HCT116 (cell line): Measurements from ENCODE around the gene STX5. TPM values are rescaled to one million over a fixed set of nuclear protein-coding genes. Genes with fewer than 3 reads are reported as not detected.
A peak's percentile ranks its signal among the peaks of the same experiment; 100 is the strongest.

Experiments
- ATAC-seq: fragments of 200-7000 bp; cut with Tn5 transposase; 2 replicates; pipeline ENCODE4 v1.9.1; 2020; ENCODE audit warnings: mild to moderate bottlenecking, moderate library complexity
- BruUV-seq: library from RNA; stranded (reverse); fragments of 400-500 nt; replicated peaks from 2 replicates; lab custom pipeline; 2021; lab: Mats Ljungman, UMichigan
- CTCF ChIA-PET: fragments of 300-600 bp; sonication (Branson Sonifier 250); formaldehyde crosslinking; loops from one replicate; lab custom pipeline; 2021; ENCODE audit warnings: antibody characterized with exemption; lab: Charles Lee
- POLR2A ChIA-PET: fragments of 300-600, 350-600 bp; sonication (Branson Sonifier 250); formaldehyde crosslinking; loops from one replicate; lab custom pipeline; 2021; ENCODE audit warnings: antibody characterized with exemption; lab: Charles Lee
- RAD21 ChIA-PET, 2 experiments: fragments of 300-600 bp; sonication (Branson Sonifier 250); formaldehyde crosslinking; loops; one replicate each; lab custom pipeline; 2023; ENCODE audit warnings: low total read pairs in 2 of 2; ENCODE audit not compliant: uncharacterized antibody in 2 of 2, unreplicated experiment in 2 of 2, low non-redundant PET in 1 of 2; lab: Charles Lee
- DNase-seq: peaks from one replicate; pipeline ENCODE4 v3.0.0-alpha.2; 2010; ENCODE audit warnings: low read depth, low spot score
- H2AFZ ChIP-seq: fragments of 200-600 bp; shearing (Covaris generic), sonication (generic); 2 replicates; pipeline ENCODE4 v1.6.1; 2017; ENCODE audit warnings: low read depth, mixed run types, mixed read lengths, antibody characterized with exemption, low read length; ENCODE audit not compliant: poor library complexity, severe bottlenecking
- H3K27ac ChIP-seq: 2 replicates; pipeline ENCODE4 v1.5.1; 2012; ENCODE audit warnings: low read depth, low read length
- H3K27me3 ChIP-seq: fragments of 200-600 bp; sonication (generic); 2 replicates; pipeline ENCODE4 v1.6.1; 2016; ENCODE audit warnings: mixed run types, low read length, mixed read lengths; ENCODE audit not compliant: insufficient read depth
- H3K36me3 ChIP-seq, 2 experiments: fragments of 200-500 bp in 1 of 2; fragments of 200-600 bp in 1 of 2; sonication (Bioruptor generic) in 1 of 2; sonication (generic) in 1 of 2; 2 replicates each; pipeline versions ENCODE4 v1.5.1 to v1.6.1; 2014 to 2016; ENCODE audit warnings: low read length in 2 of 2, inconsistent platforms in 1 of 2, mixed read lengths in 1 of 2, mixed run types in 1 of 2; ENCODE audit not compliant: insufficient read depth in 2 of 2, control insufficient read depth in 1 of 2
- H3K4me1 ChIP-seq, 2 experiments: fragments of 200-600 bp in 1 of 2; sonication (generic) in 1 of 2; 2 replicates each; pipeline versions ENCODE4 v1.5.1 to v1.6.1; 2012 to 2017; ENCODE audit warnings: low read length in 2 of 2, inconsistent platforms in 1 of 2, mild to moderate bottlenecking in 1 of 2, mixed read lengths in 1 of 2, mixed run types in 1 of 2, moderate library complexity in 1 of 2; ENCODE audit not compliant: insufficient read depth in 2 of 2, control insufficient read depth in 1 of 2
- H3K4me2 ChIP-seq: fragments of 200-600 bp; sonication (generic); 2 replicates; pipeline ENCODE4 v1.6.1; 2017; ENCODE audit warnings: mixed run types, low read length, mixed read lengths
- H3K4me3 ChIP-seq, 2 experiments: fragments of 200-600 bp in 1 of 2; sonication (generic) in 1 of 2; replicated peaks in 1 of 2; 2 replicates each; pipeline ENCODE4 v1.5.1; 2011 to 2016; ENCODE audit warnings: low read length in 2 of 2, control low read depth in 1 of 2, low read depth in 1 of 2, mild to moderate bottlenecking in 1 of 2, mixed read lengths in 1 of 2, mixed run types in 1 of 2
- H3K79me2 ChIP-seq: fragments of 200-600 bp; sonication (generic); 2 replicates; pipeline ENCODE4 v1.6.1; 2017; ENCODE audit warnings: mild to moderate bottlenecking, mixed run types, low read length, moderate library complexity, mixed read lengths; ENCODE audit not compliant: insufficient read depth
- H3K9ac ChIP-seq: fragments of 200-600 bp; sonication (generic); 2 replicates; pipeline ENCODE4 v1.6.1; 2016; ENCODE audit warnings: low read length, mixed read lengths
- H3K9me2 ChIP-seq: fragments of 200-600 bp; sonication (generic), shearing (Covaris generic); 2 replicates; pipeline ENCODE4 v1.6.1; 2017; ENCODE audit warnings: mixed run types, mild to moderate bottlenecking, moderate library complexity; ENCODE audit not compliant: insufficient read depth
- H3K9me3 ChIP-seq, 2 experiments: fragments of 200-500 bp in 1 of 2; fragments of 200-600 bp in 1 of 2; sonication (Bioruptor generic) in 1 of 2; sonication (generic) in 1 of 2; 2 replicates each; pipeline ENCODE4 v1.6.1; 2014 to 2017; ENCODE audit warnings: low read length in 2 of 2, mixed read lengths in 2 of 2, inconsistent platforms in 1 of 2, low read depth in 1 of 2, mild to moderate bottlenecking in 1 of 2, mixed run types in 1 of 2, moderate library complexity in 1 of 2; ENCODE audit not compliant: control insufficient read depth in 1 of 2, insufficient read depth in 1 of 2
- H4K20me1 ChIP-seq: fragments of 200-600 bp; sonication (generic), shearing (Covaris generic); 2 replicates; pipeline ENCODE4 v1.6.1; 2017; ENCODE audit warnings: mixed run types, mild to moderate bottlenecking, moderate library complexity; ENCODE audit not compliant: insufficient read depth
- CBX3 ChIP-seq: IDR thresholded peaks from 2 replicates; pipeline ENCODE4 v1.6.1; 2012; ENCODE audit warnings: low read depth
- CEBPB ChIP-seq: IDR thresholded peaks from 2 replicates; pipeline ENCODE4 v1.6.1; 2012; ENCODE audit warnings: low read depth
- EGR1 ChIP-seq: IDR thresholded peaks from 2 replicates; pipeline ENCODE4 v1.6.1; 2012; ENCODE audit warnings: low read depth
- ELF1 ChIP-seq: IDR thresholded peaks from 2 replicates; pipeline ENCODE4 v1.6.1; 2012; ENCODE audit warnings: low read depth, borderline replicate concordance
- EZH2 ChIP-seq: fragments of 200-600 bp; sonication (generic); IDR thresholded peaks from 2 replicates; pipeline ENCODE4 v1.6.1; 2017; ENCODE audit warnings: antibody characterized with exemption, mixed run types
- FOSL1 ChIP-seq: IDR thresholded peaks from 2 replicates; pipeline ENCODE4 v1.6.1; 2012; ENCODE audit warnings: low read depth
- POLR2A ChIP-seq: IDR thresholded peaks from 2 replicates; pipeline ENCODE4 v1.7.0; 2011; ENCODE audit warnings: borderline replicate concordance; ENCODE audit not compliant: insufficient read depth, insufficient read length; ENCODE audit errors: extremely low read depth
- RAD21 ChIP-seq: IDR thresholded peaks from 2 replicates; pipeline ENCODE4 v1.6.1; 2012; ENCODE audit warnings: low read depth, mild to moderate bottlenecking
- SIN3A ChIP-seq: IDR thresholded peaks from 2 replicates; pipeline ENCODE4 v1.6.1; 2012; ENCODE audit warnings: low read depth
- YY1 ChIP-seq: IDR thresholded peaks from 2 replicates; pipeline ENCODE4 v1.6.1; 2011; ENCODE audit warnings: low read length, low read depth, moderate library complexity, mild to moderate bottlenecking; ENCODE audit not compliant: insufficient replicate concordance; ENCODE audit errors: extremely low read depth
- ZFX ChIP-seq: fragments of 450-650 bp; IDR thresholded peaks from 2 replicates; pipeline ENCODE4 v1.6.1; 2017
- intact Hi-C: fragments of 100-400 bp; cut with micrococcal nuclease; formaldehyde crosslinking; loops from 2 replicates; pipeline ENCODE4 v1.10.0; 2022
- total RNA-seq: library from RNA; stranded (reverse); gene quantifications from one replicate; pipeline ENCODE4 v1.2.1, GENCODE V29; 2021; ENCODE audit not compliant: unreplicated experiment
- TF ChIP-seq, protein P1 (sequence below): IDR thresholded peaks from 2 replicates; pipeline ENCODE4 v1.6.1; 2012
- TF ChIP-seq, protein P2 (sequence below): IDR thresholded peaks from 2 replicates; pipeline ENCODE4 v1.6.1; 2011; ENCODE audit warnings: mild to moderate bottlenecking, low read length, moderate library complexity; ENCODE audit not compliant: insufficient replicate concordance; ENCODE audit errors: extremely low read depth
- TF ChIP-seq, protein P3 (sequence below): IDR thresholded peaks from 2 replicates; pipeline ENCODE4 v1.6.1; 2012; ENCODE audit warnings: low read depth

The STX5 gene
- total RNA-seq, 1 experiment from 2014 or later = 29.5 TPM

DNA sequence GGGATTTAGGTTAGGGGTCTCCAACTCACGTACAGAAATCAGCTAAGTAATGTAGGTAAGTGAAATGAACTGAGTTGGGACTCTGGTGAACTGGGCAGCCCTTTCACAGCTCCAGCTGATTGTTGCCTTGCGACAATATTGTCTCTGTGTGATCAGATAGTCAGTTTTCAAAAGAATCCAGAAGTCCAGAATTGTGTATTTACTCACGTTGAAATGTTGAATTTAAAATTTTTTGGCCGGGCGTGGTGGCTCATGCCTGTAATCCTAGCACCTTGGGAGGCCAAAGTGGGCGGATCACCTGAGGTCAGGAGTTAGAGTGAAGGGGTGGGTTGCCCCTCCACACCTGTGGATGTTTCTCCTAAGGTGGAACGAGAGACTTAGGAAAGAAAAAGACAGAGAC is 26.4 kb upstream of the STX5 start:
- ATAC-seq = no peak
- H3K27ac ChIP-seq = peak overlapping the region; percentile 85; the same call in 1 of the 2 replicates
- no peak for TF ChIP-seq FOSL1
- TF ChIP-seq POLR2A = no peak
- TF ChIP-seq CEBPB = no peak
- TF ChIP-seq RAD21 = no peak
- no peak for TF ChIP-seq SIN3A
- TF ChIP-seq ELF1 = no peak
- TF ChIP-seq, protein P1, sequence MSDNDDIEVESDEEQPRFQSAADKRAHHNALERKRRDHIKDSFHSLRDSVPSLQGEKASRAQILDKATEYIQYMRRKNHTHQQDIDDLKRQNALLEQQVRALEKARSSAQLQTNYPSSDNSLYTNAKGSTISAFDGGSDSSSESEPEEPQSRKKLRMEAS = no peak
- TF ChIP-seq YY1 = no peak
- TF ChIP-seq CBX3 = no peak
- no peak for TF ChIP-seq EZH2
- TF ChIP-seq ZFX = no peak
- ChIA-PET POLR2A (interaction anchor here (3.6 to 9.9 kb wide), 3 partner anchors 14 to 18 kb away, joined by 18 to 343 read pairs (median 30); partner anchors contain the start of gene WDR74), RAD21 (interaction anchor here in 1 of 2 experiments (0.6 kb wide), 1 partner anchor 42 kb away, joined by 4 read pairs; no protein-coding TSS in a partner anchor), CTCF (interaction anchor here (1.0 kb wide), 1 partner anchor 72 kb away, joined by 6 read pairs; no protein-coding TSS in a partner anchor)
- no peaks in the 10 kb centered on the region for H3K9me2 ChIP-seq
- H3K9ac ChIP-seq = peak overlapping the region; percentile 94
- H2AFZ ChIP-seq = no peak overlapping the region
- no peaks in the 10 kb centered on the region for H3K9me3 ChIP-seq
- H3K27me3 ChIP-seq = no peaks in the 10 kb centered on the region
- H3K4me2 ChIP-seq = peak overlapping the region; percentile 92
- H3K4me1 ChIP-seq = peaks cover 37 to 55% of the 10 kb centered on the region in 2 experiments
- peaks cover 19 to 31% of the 10 kb centered on the region in 2 experiments for H3K36me3 ChIP-seq
- peaks cover 96% of the 10 kb centered on the region for H3K79me2 ChIP-seq
- no TSS peak for BruUV-seq
- H4K20me1 ChIP-seq = peaks cover 19% of the 10 kb centered on the region
- intact Hi-C loops = no loop called here
- no peak for DNase-seq
- peak overlapping the region; percentile 74 to 83; a peak in 3 of 4 replicates for H3K4me3 ChIP-seq

DNA sequence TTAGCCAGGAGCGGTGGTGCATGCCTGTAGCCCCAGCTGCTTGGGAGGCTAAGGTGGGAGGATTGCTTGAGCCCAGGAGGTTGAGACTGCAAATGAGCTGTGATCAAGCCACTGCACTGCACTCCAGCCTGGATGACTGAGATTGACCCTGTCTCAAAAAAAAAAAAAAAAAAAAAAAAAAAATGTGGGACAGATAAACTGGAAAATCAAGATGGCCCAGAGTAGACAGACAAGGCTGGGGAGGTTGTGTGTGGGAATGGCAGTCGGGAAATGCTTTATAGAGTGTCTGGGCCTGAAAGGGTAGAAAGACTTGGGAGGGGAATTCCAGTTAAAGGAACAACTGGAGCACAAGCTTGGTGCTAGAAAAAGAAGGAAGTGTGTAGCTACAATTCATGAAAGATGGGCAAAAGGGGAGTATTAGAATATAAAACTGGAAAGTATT is 25.7 kb upstream of the STX5 start:
- H3K9ac ChIP-seq = peak overlapping the region; percentile 94
- RAD21 ChIA-PET = interaction anchor here in 1 of 2 experiments (0.6 kb wide), 1 partner anchor 42 kb away, joined by 4 read pairs; no protein-coding TSS in a partner anchor
- intact Hi-C loops = no loop called here
- H3K9me2 ChIP-seq = no peaks in the 10 kb centered on the region
- peak overlapping the region; percentile 85 for H3K27ac ChIP-seq
- H3K27me3 ChIP-seq = no peaks in the 10 kb centered on the region
- POLR2A ChIA-PET = interaction anchor here (2.0 to 9.9 kb wide), 5 partner anchors 8 to 26 kb away, joined by 5 to 343 read pairs (median 18); partner anchors contain the start of genes STX5 and WDR74
- peak overlapping the region; percentile 74 to 83 for H3K4me3 ChIP-seq
- no peak for DNase-seq
- CTCF ChIA-PET = interaction anchor here (1.0 kb wide), 1 partner anchor 71 kb away, joined by 6 read pairs; no protein-coding TSS in a partner anchor
- peaks cover 25% of the 10 kb centered on the region for H4K20me1 ChIP-seq
- H2AFZ ChIP-seq = no peak overlapping the region
- no peaks in the 10 kb centered on the region for H3K9me3 ChIP-seq
- no TSS peak for BruUV-seq
- peaks cover 25 to 34% of the 10 kb centered on the region in 2 experiments for H3K36me3 ChIP-seq
- peaks cover 42 to 61% of the 10 kb centered on the region in 2 experiments for H3K4me1 ChIP-seq
- no peak for ATAC-seq
- H3K79me2 ChIP-seq = peaks cover 96% of the 10 kb centered on the region
- peak overlapping the region; percentile 92 for H3K4me2 ChIP-seq
- TF ChIP-seq, protein P2, sequence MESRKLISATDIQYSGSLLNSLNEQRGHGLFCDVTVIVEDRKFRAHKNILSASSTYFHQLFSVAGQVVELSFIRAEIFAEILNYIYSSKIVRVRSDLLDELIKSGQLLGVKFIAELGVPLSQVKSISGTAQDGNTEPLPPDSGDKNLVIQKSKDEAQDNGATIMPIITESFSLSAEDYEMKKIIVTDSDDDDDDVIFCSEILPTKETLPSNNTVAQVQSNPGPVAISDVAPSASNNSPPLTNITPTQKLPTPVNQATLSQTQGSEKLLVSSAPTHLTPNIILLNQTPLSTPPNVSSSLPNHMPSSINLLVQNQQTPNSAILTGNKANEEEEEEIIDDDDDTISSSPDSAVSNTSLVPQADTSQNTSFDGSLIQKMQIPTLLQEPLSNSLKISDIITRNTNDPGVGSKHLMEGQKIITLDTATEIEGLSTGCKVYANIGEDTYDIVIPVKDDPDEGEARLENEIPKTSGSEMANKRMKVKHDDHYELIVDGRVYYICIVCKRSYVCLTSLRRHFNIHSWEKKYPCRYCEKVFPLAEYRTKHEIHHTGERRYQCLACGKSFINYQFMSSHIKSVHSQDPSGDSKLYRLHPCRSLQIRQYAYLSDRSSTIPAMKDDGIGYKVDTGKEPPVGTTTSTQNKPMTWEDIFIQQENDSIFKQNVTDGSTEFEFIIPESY = no peak
- TF ChIP-seq CBX3 (no peak), POLR2A (no peak), EGR1 (no peak), CEBPB (no peak)
- TF ChIP-seq, protein P1 = no peak
- TF ChIP-seq, protein P3, sequence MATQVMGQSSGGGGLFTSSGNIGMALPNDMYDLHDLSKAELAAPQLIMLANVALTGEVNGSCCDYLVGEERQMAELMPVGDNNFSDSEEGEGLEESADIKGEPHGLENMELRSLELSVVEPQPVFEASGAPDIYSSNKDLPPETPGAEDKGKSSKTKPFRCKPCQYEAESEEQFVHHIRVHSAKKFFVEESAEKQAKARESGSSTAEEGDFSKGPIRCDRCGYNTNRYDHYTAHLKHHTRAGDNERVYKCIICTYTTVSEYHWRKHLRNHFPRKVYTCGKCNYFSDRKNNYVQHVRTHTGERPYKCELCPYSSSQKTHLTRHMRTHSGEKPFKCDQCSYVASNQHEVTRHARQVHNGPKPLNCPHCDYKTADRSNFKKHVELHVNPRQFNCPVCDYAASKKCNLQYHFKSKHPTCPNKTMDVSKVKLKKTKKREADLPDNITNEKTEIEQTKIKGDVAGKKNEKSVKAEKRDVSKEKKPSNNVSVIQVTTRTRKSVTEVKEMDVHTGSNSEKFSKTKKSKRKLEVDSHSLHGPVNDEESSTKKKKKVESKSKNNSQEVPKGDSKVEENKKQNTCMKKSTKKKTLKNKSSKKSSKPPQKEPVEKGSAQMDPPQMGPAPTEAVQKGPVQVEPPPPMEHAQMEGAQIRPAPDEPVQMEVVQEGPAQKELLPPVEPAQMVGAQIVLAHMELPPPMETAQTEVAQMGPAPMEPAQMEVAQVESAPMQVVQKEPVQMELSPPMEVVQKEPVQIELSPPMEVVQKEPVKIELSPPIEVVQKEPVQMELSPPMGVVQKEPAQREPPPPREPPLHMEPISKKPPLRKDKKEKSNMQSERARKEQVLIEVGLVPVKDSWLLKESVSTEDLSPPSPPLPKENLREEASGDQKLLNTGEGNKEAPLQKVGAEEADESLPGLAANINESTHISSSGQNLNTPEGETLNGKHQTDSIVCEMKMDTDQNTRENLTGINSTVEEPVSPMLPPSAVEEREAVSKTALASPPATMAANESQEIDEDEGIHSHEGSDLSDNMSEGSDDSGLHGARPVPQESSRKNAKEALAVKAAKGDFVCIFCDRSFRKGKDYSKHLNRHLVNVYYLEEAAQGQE = no peak
